HG03103 (cell line): ENCODE data around the gene USP26.
"Not testable (repeated sequence)": the region's sequence is repeated elsewhere in the genome, so short reads cannot be mapped to it uniquely, and the experiment has no call there.

Experiments
- ATAC-seq: cut with Tn5 transposase; IDR thresholded peaks from one replicate; pipeline ENCODE4 v1.9.1; 2021; ENCODE audit warnings: low read depth; ENCODE audit not compliant: unreplicated experiment

Gene USP26, protein sequence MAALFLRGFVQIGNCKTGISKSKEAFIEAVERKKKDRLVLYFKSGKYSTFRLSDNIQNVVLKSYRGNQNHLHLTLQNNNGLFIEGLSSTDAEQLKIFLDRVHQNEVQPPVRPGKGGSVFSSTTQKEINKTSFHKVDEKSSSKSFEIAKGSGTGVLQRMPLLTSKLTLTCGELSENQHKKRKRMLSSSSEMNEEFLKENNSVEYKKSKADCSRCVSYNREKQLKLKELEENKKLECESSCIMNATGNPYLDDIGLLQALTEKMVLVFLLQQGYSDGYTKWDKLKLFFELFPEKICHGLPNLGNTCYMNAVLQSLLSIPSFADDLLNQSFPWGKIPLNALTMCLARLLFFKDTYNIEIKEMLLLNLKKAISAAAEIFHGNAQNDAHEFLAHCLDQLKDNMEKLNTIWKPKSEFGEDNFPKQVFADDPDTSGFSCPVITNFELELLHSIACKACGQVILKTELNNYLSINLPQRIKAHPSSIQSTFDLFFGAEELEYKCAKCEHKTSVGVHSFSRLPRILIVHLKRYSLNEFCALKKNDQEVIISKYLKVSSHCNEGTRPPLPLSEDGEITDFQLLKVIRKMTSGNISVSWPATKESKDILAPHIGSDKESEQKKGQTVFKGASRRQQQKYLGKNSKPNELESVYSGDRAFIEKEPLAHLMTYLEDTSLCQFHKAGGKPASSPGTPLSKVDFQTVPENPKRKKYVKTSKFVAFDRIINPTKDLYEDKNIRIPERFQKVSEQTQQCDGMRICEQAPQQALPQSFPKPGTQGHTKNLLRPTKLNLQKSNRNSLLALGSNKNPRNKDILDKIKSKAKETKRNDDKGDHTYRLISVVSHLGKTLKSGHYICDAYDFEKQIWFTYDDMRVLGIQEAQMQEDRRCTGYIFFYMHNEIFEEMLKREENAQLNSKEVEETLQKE

DNA sequence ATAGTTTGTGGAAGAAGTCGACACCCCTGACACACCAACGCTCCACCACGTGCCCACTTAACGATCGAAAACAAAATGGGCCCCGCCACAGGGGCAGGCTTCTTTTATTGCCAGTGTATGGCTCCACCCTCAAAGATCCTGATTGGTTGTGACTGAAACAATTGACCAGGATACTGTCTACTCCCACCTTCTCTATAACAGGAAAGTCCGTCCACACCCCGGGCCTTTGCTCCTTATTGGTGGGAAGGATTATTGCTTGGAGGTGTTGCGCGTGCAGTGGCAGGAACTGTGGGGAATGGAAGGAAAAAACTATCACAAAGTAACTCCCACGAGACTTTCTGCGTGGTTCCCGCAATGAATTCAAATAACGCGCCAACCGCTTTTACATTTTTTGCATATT is at the start of gene USP26:
USP26 (minus strand) TSS at position 79 of the 400 bp plus-strand sequence. CDS start 68,889 bp downstream, outside the sequence.
- ATAC-seq, result no peak

DNA sequence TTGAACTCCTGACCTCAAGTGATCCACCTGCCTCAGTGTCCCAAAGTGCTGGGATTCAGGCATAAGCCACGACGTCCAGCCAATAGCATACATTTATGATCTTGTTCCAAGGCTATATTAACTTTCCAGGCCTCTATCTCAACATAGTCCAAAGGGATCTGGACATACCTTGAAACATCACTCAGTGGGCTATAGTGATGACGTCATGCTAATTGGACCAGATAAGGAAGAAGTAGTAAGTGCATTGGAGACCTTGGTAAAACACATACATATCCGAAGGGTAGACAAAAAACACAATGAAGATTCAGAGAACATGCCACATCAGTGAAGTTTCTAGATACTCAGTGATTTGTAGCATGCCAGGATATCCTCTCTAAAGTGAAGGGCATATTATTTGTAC is 37.4 kb upstream of the USP26 start:
- ATAC-seq, result no peak

DNA sequence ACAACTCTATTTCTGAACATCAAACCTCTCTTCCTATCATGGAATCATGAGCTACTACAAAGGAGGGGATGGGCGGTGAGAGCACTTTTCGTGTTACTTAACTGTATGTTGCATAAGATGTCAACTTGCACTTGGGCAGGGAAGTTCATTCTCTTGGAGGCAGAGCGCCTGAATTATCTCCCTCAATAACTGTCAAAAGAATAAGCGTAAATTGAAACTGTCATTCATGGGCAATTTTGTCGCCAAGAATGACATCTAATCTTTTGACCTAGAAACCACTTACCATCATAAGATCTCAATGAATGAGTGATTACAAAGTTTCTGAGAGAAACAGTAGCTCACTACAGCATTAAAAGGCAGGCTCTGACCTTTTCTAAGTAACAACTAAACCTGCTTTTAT is 23.5 kb upstream of the USP26 start:
- no peak for ATAC-seq

DNA sequence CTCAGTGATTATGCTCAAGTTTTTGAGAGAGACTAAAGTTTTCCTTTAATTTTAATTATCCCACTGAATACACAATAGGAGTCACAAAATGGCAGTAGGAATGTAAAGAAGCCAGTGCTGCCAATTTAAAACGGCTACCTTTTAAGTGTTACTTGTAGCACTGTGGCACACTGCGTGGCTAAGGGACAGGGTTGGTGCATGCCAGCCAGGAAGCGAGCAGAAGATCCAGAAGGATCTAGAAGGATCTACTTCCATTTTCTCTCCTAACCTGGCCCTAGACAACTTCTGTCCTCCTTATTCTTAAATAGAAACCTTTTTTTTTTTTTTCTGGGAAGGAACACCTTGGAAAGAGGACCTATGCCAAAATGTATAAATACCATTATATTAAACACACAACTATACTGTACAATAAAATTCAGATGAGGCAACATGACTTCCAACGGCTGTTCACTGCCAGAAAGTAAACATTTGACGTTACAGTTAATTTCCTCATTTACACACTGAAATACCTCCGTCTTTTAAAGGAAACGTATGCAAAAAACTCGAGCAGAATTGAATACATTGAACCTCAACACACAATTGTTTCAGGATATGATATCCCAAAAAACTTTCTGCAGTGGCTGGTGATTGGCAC is 2.7 kb downstream of the USP26 start:
- ATAC-seq, result no peak

DNA sequence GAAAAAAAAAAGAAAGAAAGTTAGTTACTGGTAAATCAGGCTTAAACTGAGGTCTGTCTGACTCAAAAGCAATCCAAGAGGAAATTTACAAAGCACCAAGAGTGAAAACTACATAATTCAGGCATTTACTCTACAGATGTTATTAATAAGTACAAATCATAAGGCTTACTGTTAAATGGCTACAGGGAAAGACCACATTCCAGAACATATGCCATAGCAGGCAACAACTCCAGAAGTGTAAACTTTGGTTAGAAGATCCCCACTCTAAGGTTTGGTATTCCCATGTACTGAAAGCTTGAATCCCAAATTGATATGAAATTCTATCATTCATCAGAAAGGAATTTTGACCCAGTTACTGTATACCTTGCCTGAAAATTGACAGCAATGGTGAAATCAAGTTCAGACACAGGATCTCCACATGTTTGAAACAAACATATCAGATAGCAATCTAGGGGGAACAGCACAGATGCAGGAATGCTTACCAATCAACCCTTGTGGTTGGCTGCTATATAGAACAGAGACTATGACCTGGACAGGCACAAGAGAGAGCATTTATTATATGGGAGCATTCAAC is 6.6 kb downstream of the USP26 start:
- no peak for ATAC-seq

DNA sequence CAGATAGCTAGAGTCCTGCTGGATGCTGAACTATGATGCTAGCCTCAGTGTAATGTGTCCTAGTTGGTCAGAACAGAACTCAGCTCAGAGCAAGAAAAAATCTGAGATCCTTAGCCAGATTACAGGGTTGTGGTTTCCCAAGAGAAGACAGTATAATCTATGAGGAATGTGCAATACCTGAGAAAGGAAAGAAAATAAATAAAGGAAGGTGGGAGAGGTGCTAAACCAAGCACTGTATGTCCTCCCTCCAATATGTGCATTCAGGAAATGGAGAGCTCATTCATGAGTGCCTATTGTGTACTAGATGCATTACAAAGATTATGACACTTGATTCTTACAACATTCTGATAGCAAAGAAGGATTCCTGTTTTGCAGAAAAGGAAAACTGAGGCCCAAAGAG is 7.5 kb downstream of the USP26 start:
- no peak for ATAC-seq

DNA sequence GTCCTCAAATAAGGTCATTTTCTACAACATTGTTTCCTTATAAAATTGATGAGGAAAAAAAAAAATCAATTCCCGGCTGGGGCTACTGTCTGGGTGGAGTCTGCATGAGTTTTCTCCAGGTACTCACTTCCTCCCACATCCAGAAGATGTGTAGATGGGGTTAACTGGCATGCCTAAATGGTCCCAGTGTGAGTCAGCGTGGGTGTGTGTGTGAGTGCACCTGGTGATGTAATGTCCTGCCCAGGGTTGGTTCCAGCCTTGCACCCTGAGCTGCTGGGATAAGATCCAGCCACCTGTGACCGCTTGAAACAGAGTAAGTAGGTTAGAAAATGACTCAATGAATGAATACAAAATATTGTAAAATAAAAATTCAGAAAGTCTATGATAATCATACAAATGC is 11.1 kb downstream of the USP26 start:
- ATAC-seq, result no peak

DNA sequence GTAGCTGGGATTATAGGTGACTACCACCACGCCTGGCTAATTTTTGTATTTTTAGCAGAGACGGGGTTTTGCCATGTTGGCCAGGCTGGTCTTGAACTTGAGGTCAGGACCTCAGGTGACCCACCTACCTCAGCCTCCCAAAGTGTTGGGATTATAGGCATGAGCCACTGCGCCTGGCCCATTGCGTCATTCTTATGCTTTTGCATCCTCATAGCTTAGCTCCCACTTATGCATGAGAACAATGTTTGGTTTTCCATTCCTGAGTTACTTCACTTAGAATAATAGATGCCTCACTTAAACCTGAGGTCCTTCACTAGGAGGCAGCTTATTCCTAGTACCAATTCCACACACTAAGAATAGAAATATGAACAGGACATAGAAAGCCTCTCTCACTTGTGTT is 11.9 kb downstream of the USP26 start:
- not testable (repeated sequence) for ATAC-seq

DNA sequence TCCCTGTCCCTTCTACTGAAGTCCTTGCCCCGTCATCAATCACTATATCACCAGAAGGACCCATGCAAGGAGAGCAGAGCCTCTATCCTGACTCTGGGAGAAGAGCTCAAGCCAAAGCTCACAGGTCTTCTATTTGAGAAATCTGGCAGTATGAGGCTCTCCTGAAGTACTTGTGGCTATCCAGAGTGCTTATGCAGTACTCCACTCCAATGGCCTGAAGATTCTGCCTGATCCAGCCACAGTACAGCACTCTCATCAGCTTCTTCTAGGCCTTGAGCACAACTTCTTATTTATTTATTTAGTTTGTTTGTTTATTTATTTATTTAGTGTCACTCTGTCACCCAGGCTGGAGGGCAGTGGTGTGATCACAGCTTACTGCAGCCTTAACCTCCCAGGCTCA is 13.0 kb downstream of the USP26 start:
- no peak for ATAC-seq

DNA sequence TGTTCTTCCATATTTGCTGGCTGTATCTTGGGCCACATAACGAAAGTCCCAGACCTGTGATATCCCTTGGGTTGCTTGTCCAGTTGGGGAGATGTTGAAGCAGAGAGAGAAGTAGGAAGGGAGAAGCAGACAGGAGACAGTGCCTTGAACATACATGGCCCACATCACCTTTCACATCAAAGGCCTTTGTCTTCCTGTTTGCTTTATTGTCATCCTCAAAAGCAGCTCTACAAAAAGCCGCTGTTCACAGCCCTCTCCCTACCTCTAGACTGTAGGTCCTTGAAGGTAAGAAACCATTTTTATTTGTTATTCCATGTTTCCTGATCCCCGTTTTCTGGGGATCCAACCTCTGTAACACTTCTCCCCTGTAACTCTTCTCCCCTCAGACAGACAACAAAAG is 14.9 kb downstream of the USP26 start:
- no peak for ATAC-seq

DNA sequence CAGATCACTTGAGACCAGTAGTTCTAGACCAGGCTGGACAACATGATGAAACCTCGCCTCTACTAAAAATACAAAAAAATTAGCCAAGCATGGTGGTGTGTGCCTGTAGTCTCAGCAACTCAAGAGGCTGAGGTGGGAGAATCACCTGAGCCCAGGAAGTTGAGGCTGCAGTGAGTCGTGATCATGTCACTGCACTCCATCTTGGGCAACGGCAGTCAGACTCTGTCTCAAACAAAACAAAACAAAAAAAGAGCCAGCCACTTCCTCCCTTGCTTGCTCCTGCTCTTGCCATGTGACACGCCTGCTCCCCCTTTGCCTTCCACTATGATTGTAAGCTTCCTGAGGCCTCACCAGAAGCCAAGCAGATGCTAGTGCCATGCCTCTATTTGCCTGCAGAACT is 19.1 kb downstream of the USP26 start:
- not testable (repeated sequence) for ATAC-seq

DNA sequence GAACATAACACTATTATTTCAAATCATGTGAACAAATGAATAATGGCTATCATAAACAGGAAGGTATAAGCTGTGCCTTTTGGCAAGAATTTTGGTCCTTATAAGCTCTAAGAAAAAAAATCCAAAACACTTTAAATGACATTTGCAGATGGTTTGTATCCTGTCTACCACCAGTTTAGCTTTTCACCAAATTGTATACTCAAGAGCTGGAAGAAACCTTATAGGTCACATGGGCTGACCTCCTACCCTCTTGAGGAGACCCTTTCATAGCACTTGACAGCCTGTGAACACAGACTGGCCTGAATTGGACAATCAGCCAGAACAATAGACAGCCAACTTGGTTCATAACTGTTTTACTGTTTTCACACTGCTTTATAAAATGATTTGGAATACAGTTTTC is 24.3 kb downstream of the USP26 start:
- no peak for ATAC-seq

DNA sequence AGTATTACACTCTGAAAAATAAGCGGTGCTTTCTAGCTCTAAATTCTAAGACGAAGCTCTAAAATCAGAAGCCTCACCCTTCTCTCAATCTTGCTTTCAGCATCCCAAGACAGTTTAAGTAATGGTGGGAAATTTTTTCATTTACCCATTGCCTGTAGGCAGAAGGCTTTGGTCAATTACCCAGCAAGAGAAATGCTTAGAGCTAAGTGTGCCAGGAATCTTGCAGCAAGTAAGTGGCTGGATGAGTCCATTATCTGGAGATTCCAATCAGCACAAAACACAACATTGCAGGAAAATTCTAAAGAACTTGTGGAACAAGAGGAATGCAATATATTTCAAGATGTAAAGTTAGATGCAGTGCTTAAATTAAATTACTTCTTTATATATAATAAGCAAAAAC is 28.4 kb downstream of the USP26 start:
- no peak for ATAC-seq

DNA sequence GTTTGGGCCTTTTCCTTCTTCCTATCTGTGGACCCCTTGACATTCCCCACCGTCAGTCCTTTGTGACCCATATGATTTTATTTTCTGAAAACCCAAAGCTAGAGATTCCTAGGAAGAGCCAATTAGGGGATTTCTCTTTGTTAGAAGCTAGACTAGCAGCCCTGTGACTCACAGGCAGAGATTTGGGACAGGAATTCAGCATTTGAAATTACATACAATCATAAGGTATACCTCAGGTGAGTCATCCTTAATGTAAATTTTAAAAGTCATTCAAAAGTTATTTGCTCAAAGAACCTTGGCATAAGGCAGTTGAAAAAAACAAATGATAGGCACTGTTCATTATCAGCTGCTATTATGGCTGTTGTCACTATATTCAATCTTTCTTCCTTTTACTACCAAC is 40.6 kb downstream of the USP26 start:
- no peak for ATAC-seq

DNA sequence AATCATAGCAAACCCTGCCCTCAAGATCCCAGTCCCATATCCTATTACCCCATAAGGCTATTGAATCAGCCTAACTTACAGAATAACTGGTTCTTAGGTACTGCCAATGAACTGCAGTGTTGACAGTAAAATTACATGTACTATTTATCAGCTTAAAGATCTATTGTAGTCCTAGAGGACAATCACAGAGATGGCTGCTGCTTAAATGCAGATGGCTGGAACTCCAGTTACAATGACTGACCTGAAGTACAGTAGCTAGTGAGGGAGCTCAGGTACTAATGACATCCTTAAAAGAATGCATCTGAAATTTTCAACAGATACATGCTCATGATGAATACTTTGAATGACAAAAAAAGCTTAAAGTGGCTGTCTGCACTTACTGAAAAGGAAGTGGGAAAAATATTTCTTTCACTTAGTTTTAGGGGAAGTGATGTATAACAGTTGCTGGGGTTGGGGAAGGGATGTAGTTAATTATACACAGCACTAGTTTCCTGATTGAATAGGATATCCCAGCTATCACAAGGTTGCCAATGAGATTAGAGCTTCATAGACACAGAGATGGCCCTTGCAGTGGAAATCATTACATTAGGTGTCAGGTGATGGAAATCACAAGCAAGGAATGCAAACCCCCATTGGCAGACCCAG is 42.0 kb downstream of the USP26 start:
- no peak for ATAC-seq

DNA sequence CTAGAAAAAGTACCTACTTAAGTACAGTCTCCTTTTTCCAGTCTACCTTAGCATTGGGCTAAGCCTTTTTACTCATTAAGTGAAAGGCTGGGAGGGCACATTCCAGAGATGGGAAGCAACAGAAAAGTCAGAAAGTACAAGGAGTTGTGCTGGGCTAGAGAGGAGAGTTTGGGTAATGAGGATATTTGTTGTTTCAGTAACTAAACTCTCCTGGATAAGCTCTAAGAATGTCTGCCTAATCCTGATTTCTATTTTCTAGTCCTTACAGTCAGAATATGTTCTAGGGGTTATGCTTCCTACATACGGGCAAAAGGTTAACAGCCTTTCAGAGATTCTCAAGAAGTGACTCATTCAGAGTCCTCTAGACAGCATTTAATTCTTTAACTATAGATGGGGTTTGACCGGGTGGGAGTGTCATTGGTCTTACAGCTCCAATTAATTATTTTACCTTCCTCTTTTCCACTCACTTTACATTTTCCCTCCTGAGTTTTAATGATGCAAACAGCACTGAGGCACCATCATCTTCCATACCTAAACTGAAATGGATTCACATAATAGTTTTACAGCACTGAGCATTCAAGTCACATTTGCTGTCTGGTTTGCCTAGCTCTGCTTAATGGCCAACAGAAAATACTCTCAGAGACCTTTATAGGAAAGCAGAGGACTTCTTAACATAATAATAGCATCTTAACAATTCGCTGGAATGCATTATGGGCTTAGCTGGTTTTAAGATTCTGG is 42.9 kb downstream of the USP26 start:
- ATAC-seq, result no peak

DNA sequence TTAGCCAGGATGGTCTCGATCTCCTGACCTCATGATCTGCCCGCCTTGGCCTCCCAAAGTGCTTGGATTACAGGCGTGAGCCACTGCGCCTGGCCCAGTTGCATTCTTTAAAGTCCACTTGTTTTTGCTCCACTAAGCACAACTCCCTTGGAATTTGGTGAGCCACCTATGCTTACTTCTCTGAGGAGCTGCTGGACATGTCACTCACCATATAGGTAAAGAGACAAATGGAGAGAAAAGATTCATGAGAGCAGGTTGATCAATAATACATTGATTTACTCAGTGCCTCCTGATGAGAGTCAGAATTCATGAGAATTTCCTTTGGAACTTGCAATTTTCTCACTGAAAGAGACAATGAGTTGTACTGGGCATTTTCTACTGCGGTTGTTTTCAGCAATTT is 48.2 kb downstream of the USP26 start:
- ATAC-seq, result no peak

DNA sequence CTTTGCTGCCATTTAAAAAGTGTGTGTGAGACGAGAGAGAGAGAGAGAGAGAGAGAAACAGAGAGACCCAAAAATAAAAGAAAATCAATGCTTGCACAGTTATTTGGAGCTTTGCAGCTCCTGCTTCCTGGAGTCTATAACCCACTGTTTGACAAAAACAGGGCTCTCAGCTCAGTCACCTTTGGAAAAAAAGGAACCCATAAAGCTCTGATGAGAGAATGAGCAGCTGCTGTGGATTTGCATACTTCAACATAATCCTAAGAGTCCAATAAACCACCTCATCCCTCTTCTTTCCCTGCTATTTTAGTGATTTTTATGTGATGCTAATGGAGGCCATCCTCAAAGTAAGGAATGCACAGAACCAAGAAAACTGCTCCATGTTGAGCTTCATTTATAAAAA is 50.3 kb downstream of the USP26 start:
- no peak for ATAC-seq

DNA sequence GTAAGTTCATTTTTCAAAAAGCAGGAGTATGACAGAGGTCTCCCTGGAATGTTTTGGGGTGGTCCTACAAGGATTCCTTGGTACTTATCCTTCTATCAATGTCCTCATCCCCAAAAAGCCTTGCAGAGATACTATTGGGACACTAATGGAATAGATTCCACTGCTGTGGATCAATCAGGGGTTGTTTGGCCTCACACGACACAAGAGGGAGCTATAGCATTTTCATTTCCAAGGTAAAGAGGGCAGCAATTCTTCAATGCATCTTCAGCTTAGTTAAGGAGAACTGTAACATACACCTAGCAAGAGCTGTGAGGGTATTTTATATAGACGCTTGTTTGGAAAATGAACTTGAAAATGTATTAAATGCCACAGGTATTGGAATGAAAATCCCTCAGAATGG is 50.9 kb downstream of the USP26 start:
- ATAC-seq, result no peak
